ENCODE results near the gene ANKK1.

Gene ANKK1

DNA sequence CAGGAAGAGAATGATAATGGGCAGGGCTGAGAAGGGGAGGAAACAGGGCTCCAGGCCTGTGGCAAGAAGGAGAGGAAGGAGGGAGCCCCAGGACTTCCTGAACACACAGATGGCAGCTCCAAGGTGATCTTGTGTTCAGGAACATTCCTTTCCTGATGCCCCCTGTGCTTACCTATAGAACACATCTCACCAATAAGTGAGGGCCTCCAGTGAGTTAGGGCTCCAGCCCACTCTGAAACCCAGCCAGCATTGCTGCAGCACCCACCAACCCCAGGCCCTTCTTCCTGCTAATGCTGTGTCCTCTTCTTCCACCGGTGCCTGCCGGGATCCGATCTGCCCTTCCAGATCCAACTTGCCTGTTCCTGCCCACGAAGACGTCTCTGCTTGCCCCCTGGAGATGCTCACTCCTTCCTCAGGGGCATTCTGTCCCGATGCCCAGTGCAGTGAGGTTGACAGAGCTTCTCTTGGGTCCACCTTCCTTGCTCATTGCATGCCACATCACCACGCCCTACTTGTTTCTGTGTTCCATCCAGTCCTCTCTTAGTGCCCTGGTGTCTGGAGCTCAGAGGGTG is 17.4 kb downstream of the ANKK1 start:
- no peak for TF ChIP-seq ESRRG (CRISPR knock-in tag; IDR thresholded peaks at IDR 0.05)
- TF ChIP-seq ARNTL (CRISPR knock-in tag; IDR thresholded peaks at IDR 0.05; ENCODE audit: borderline replicate concordance, low read depth) = no peak
- TF ChIP-seq, protein P1, sequence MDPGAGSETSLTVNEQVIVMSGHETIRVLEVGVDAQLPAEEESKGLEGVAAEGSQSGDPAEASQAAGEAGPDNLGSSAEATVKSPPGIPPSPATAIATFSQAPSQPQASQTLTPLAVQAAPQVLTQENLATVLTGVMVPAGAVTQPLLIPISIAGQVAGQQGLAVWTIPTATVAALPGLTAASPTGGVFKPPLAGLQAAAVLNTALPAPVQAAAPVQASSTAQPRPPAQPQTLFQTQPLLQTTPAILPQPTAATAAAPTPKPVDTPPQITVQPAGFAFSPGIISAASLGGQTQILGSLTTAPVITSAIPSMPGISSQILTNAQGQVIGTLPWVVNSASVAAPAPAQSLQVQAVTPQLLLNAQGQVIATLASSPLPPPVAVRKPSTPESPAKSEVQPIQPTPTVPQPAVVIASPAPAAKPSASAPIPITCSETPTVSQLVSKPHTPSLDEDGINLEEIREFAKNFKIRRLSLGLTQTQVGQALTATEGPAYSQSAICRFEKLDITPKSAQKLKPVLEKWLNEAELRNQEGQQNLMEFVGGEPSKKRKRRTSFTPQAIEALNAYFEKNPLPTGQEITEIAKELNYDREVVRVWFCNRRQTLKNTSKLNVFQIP (CRISPR knock-in tag; IDR thresholded peaks at IDR 0.05; ENCODE audit: borderline replicate concordance, low read depth) = no peak
- no peak for ATAC-seq

GRCh38 chr11:113405724-113406478 is 18.3 kb downstream of the ANKK1 start:
- no peak for ATAC-seq
- TF ChIP-seq ISL1 (CRISPR knock-in tag; IDR thresholded peaks at IDR 0.05) = no peak
- no peak for TF ChIP-seq GLIS3 (CRISPR knock-in tag; IDR thresholded peaks at IDR 0.05)

- no peak for ATAC-seq
- no peak for TF ChIP-seq ZC3H10 (CRISPR knock-in tag; IDR thresholded peaks at IDR 0.05)
- TF ChIP-seq CSDC2 (CRISPR knock-in tag; IDR thresholded peaks at IDR 0.05) = no peak
- TF ChIP-seq, protein P1 (CRISPR knock-in tag; IDR thresholded peaks at IDR 0.05; ENCODE audit: borderline replicate concordance, low read depth) = no peak
- no peak for TF ChIP-seq SNAI2 (CRISPR knock-in tag; IDR thresholded peaks at IDR 0.05)
- TF ChIP-seq BACH2 (CRISPR knock-in tag; IDR thresholded peaks at IDR 0.05; ENCODE audit: borderline replicate concordance) = no peak
- no peak for TF ChIP-seq ISL1 (CRISPR knock-in tag; IDR thresholded peaks at IDR 0.05)
- TF ChIP-seq CREB5 (CRISPR knock-in tag; IDR thresholded peaks at IDR 0.05; ENCODE audit: low read depth) = no peak
- no peak for TF ChIP-seq ZNF70 (CRISPR knock-in tag; IDR thresholded peaks at IDR 0.05)
- TF ChIP-seq RARB (CRISPR knock-in tag; IDR thresholded peaks at IDR 0.05) = no peak
- TF ChIP-seq ZFP30 (CRISPR knock-in tag; IDR thresholded peaks at IDR 0.05) = no peak
- TF ChIP-seq TSHZ2 (CRISPR knock-in tag; IDR thresholded peaks at IDR 0.05) = no peak
- TF ChIP-seq TOX (CRISPR knock-in tag; IDR thresholded peaks at IDR 0.05; ENCODE audit: borderline replicate concordance) = no peak
- no peak for TF ChIP-seq ZFP3 (CRISPR knock-in tag; IDR thresholded peaks at IDR 0.05)
- no peak for TF ChIP-seq PPARA (CRISPR knock-in tag; IDR thresholded peaks at IDR 0.05; ENCODE audit: borderline replicate concordance)
- no peak for TF ChIP-seq OSR1 (CRISPR knock-in tag; IDR thresholded peaks at IDR 0.05)
- TF ChIP-seq TCF4 (CRISPR knock-in tag; IDR thresholded peaks at IDR 0.05; ENCODE audit: borderline replicate concordance) = no peak
- TF ChIP-seq ZNF565 (CRISPR knock-in tag; conservative IDR thresholded peaks at IDR 0.05; ENCODE audit: low read depth) = no peak
- TF ChIP-seq, protein P2, sequence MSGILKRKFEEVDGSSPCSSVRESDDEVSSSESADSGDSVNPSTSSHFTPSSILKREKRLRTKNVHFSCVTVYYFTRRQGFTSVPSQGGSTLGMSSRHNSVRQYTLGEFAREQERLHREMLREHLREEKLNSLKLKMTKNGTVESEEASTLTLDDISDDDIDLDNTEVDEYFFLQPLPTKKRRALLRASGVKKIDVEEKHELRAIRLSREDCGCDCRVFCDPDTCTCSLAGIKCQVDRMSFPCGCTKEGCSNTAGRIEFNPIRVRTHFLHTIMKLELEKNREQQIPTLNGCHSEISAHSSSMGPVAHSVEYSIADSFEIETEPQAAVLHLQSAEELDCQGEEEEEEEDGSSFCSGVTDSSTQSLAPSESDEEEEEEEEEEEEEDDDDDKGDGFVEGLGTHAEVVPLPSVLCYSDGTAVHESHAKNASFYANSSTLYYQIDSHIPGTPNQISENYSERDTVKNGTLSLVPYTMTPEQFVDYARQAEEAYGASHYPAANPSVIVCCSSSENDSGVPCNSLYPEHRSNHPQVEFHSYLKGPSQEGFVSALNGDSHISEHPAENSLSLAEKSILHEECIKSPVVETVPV (CRISPR knock-in tag; IDR thresholded peaks at IDR 0.05) = no peak
- TF ChIP-seq GLIS3 (CRISPR knock-in tag; IDR thresholded peaks at IDR 0.05) = no peak
Observed at GRCh38 chr11:113407163-113407562, 19.6 kb downstream of the ANKK1 start.
